Stimulated activated CD4-positive, alpha-beta T cell treated with anti-CD3 and anti-CD28 coated beads, Interleukin-1b, Interleukin-23, amount 100 ng/mL, for 1 hour (primary cell): ENCODE measurements around the gene PTGDR.

Experiments used
- DNase-seq, 2 donors: peaks; one replicate each; pipeline ENCODE4 v3.0.0-alpha.2; 2020; ENCODE audit warnings: low read depth in 2 of 2

Gene PTGDR

GRCh38 chr14:52263190-52263589, 4.3 kb upstream of the PTGDR start:
- no peak for DNase-seq

DNA sequence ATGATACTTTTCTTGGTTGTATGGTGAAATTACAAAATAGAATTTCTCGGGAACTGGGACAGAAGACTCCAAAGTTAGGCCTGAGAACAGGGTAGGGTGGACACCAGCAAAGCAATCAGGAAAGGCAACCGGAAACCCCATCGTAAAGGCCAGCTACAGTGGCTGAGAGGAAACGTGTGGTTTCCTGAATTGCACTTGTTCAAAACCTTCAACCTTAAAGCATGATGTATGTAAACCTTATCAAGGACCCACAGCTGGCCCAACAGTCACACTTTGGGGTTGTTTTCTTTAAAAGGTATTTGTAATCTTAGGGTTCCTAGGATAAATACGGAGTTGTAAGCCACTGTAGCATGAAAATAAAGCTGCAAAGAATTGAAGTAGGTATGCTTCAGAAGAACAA, 2.2 kb upstream of the PTGDR start:
- DNase-seq: no peak

GRCh38 chr14:52266179-52266578, 1.3 kb upstream of the PTGDR start:
- DNase-seq: no peak

- no peak for DNase-seq
Measured at GRCh38 chr14:52266782-52267181, 716 bp upstream of the PTGDR start.

GRCh38 chr14:52268279-52269061, 972 bp downstream of the PTGDR start:
- no peak for DNase-seq

DNA sequence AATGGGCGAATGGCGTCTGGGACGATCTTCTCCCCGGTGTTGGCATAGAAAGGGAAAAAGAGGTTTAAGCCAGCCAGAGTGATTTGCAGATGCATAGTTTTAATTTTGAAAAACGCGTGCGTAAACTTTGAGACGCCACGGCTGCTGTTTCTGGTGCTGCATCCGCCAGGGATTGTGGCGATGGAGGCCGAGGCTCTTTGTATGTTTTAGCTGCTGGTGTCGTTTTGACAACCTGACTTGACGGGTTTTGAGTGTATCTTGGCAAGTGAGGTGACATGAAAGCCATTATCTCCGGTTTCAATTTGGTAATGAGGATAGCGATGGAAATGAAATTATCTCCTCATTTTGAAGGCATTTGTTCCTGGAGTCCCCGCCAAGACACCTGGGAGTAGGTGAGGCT, 1.6 kb downstream of the PTGDR start:
- DNase-seq: no peak

DNA sequence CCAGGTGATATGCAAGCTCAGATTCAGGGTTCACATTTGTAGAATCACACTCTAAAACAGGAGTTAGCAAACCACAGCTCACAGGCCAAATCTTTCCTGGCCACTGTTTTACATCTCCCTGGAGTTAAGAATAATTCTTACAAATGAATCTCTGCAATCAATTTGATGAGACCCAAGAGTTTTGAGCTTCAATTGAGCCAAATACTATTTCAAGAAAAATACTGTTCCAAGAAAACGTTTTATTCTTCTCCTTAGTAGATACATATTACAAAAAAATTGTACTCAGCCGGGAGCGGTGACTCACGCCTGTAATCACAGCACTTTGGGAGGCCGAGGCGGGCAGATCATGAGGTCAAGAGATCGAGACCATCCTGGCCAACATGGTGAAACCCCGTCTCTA, 2.5 kb downstream of the PTGDR start:
- DNase-seq: no peak

- no peak for DNase-seq
Measured at GRCh38 chr14:52271538-52271937, 4.0 kb downstream of the PTGDR start.

GRCh38 chr14:52272375-52272774, 4.9 kb downstream of the PTGDR start:
- DNase-seq: no peak

DNA sequence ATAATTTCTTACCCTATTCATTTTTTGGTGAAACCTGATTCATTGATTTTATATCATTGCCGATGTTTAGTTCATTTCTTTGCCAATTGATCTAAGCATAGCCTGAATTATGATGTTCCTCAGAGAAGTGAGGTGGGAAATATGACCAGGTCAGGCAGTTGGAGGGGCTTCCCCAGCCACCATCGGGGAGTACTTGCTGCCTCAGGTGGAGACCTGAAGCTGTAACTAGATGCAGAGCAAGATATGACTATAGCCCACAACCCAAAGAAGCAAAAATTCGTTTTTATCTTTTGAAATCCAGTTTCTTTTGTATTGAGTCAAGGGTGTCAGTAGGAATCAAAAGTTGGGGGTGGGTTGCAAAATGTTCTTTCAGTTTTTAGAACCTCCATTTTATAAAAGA, 7.9 kb downstream of the PTGDR start:
- no peak for DNase-seq

DNA sequence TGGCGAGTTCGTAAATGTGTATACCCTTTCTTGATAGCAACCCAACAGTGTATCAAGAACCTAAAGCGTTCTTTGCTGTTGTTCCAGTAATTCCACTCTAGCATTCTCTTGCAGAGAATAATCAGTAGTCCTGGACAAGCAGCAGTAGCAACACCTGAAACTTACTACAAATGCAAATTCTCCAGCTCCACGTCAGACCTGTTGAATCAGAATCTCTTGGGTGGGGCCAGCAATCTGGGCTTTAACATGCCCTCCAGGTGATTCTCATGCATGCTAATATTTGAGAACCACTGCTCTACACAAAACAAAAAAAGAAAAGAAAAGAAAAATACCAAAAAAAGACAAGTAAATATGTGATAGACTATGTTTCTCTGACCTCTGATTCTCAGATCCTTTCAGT, 10.1 kb downstream of the PTGDR start:
- DNase-seq: no peak

- DNase-seq: no peak
Measured at GRCh38 chr14:52279408-52279807, 11.9 kb downstream of the PTGDR start.

DNA sequence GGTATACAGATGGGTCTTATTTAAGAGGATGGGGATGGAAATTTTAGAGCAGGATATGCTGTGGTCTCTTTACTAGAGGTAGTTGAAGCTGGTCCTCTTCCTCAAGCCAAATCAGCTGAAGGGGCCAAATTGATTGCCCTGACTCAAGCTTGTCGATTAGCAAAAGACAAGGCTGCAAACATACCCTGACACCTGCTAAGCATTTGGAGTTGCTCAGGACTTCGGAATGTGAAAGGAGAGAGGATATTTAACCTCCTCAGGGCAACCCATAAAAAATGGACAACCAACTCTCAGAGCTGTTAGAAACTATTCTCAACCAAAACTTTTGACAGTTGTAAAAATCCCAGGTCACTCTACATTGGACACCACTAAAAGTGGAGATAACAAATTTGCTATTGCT, 15.6 kb downstream of the PTGDR start:
- DNase-seq: no peak

- no peak for DNase-seq
Measured at GRCh38 chr14:52286661-52287649, 19.5 kb downstream of the PTGDR start.

DNA sequence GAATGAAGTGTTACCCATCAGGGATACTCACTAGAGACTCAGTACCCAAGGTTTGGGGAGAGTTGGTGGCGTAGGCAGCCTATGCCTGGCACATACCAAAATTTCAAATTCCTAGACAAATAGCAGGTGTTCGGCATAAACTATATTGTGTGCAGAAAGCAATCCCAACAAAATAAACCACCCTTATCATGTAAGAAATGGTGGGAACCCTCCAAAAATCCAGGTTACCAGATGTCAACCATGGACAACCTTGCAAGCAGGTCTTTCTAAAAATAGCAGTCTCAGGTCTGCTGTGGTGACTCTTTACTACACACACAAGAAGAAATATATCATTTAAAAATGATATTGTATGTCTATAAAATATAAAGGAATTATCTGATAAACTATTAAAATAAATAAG, 28.9 kb downstream of the PTGDR start:
- DNase-seq: no peak

DNA sequence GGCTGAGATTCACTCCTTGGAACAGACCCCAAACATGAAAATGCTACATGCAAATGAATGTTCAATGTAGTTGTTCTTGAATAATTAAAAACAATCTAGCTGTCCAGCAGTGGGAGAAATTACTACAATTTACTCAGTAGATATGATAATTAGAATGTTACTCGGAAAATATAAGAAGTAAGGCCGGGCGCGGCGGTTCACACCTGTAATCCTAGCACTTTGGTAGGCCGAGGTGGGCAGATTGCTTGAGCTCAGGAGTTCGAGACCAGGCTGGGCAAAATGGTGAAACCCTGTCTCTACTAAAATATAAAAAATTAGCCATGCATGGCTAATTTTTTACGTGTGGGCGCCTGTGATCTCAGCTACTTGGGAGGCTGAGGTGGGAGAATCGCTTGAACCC, 31.3 kb downstream of the PTGDR start:
- DNase-seq: no peak

DNA sequence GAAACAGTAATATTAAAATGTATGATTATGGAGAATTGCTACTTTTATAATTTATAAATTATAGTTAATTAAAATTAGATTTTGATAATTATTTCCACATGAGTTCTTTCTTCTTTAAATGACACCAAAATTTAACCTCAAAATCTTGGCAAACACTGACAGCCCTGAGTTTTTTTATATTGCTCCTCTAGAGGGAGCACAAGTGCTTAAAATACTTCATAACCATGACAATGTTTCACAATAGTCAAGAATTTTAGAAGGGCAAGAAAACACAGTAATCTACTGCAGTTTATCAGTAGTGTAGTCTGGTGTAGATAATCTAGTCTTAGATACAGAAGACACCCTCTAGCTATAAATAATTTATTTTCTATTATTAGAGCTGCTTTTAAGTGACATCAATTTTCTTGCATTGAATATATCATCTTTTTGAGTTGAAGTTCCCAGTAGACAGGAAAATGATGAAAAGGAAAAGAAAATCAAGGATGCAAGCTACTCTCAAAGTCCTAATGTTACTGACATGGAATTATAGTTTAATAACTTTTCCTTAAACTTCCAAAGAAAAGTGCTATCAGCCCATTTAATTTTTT, 32.3 kb downstream of the PTGDR start:
- DNase-seq: no peak

DNA sequence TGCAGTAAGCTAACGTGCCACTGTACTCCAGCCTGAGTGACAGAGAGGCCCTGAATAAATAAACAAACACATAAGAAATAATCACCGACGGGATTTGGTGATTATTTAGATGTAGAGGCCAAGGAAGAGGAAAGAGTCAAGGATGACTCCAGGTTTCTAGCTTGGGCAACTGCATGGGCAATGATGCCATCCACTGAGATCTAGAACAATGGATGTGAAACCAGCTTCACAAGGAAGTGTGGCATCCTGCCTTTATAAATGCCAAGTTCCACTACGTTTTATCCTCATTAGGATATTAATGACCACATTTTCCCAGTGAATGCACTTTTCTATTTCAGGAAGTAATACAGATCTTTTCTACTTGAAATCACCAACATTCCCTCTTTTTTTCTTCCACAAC, 35.7 kb downstream of the PTGDR start:
- no peak for DNase-seq

- no peak for DNase-seq
Measured at GRCh38 chr14:52304248-52304904, 36.9 kb downstream of the PTGDR start.

DNA sequence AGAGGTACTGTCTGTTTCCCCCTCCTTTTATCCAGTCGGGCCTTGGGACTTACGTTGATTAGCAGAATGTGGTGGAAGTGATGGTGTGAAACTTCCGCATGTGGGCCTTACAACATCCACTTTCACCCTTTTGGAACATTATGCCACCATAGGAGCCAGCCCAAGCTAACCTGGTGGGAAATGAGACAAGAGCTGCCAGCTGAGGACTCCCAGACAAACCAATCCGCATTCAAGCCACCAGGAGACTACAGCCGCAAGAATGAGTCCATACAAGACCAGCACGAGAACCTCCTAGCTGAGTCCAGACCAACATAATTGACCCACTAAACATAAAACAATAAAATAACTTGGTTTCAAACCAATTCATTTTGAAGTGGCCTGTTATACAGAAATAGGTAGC, 37.5 kb downstream of the PTGDR start:
- DNase-seq: no peak

DNA sequence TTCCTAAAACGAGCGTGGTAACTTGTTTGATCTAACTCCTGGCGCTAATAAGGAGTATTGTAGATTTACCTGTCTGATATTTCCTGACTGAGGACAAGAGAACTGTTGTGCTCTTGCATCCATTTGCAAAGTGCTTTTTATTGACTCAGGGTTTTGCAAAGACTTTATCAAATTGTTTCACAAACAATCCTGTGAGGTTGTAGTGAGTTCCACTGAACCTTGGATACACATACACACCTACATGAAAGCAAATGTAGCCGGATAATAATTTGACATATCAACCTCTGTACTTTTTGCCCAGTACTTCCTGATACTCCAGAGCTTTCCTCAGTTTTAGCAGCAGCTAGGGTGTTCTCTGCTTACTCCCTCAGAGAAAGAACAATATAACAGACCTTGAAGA, 39.9 kb downstream of the PTGDR start:
- no peak for DNase-seq

GRCh38 chr14:52307905-52308304, 40.4 kb downstream of the PTGDR start:
- DNase-seq: no peak
